ENCODE data around the gene CD44.

CD44 gene

GRCh38 chr11:35270342-35270741, 131.4 kb downstream of the CD44 start:
- DNase-seq: no peak

- no peak for DNase-seq
Measured at GRCh38 chr11:35271031-35271430, 132.1 kb downstream of the CD44 start.

DNA sequence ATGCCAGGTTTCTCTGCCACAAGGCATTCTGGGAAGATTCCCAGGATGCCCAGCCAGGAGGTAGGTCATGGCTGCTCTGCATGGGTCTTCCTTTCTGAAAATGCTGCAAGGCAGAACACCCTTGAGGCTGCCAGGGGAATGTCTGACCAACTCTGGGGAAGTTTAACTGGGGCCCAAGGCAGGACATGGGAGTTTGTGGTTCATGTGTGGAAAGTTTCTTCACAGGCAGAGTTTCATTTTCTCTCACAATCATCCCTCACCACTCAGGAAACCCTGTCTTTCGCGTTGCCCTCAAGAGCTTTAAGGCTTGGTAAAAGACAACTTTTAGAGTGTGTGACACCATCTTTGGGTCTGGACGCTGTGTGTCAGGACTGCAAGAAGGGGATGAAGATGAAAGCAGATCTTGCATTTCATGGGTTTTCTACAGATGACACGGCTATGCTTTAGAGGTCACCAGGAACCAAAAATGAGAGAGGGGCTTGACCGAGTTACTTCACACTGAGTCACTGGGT, 133.5 kb downstream of the CD44 start:
- no peak for DNase-seq

DNA sequence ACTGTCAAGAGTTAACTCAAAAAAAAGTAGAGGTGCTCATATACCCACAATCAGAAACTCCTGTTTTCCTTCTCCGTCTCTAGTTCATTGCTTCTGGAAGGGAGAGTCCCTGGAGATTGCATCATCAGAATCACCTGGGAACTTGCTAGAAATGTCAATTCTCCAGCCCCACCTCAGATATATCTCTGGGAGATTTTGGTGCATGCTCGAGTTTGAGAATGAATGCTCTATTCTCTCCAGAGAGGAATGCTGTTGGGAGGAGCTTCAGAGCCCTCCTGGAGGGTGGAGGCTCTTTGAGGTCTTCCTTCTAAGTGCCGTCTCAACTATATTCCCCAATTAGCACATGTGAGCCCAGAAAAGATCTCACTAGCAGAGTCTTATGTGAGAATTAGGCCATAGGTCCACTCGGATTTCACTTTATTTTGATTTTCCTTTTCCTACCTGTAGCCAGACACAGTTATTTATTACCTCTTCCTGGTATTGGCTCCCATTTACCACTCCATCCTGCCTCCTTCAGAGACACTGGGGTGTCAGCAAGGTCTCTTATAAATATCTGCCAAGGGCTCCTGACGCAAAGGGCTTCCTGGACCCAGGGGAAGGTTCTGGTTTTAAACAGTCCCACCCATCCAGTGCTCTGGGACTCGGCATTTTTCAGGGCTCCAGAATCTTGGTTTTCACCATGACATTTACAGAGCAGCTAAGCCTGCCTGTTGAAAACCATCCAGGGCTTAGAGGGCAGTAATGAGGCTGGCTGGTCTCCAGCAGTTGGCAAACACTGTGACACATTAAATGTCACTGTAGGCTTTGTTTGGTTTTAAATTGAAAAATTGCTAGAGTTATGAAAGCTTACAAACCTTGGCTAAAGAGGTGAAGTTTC, 136.2 kb downstream of the CD44 start:
- no peak for DNase-seq

DNA sequence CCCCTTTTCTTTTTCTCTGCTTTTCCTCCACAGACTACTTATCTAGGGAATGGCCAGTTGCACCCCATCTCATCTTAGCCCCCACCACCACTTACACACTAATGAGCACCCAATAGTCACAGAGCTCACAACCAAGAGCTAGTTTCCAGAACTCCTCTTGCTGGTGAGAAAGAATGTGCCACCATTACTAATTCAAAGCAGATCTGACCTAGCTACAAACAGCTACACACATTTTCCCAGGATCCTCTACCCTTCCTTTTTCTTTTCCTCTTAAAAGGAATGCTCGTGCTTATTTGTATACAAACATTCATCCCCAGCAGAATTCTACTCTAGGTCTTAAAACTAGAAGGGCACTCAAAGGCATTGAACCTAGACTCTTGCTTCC, 136.8 kb downstream of the CD44 start:
- DNase-seq: no peak

- no peak for DNase-seq
Measured at GRCh38 chr11:35276396-35277145, 137.6 kb downstream of the CD44 start.

- no peak for DNase-seq
Measured at GRCh38 chr11:35277827-35278226, 138.9 kb downstream of the CD44 start.

GRCh38 chr11:35280727-35281126, 141.8 kb downstream of the CD44 start:
- DNase-seq: no peak

DNA sequence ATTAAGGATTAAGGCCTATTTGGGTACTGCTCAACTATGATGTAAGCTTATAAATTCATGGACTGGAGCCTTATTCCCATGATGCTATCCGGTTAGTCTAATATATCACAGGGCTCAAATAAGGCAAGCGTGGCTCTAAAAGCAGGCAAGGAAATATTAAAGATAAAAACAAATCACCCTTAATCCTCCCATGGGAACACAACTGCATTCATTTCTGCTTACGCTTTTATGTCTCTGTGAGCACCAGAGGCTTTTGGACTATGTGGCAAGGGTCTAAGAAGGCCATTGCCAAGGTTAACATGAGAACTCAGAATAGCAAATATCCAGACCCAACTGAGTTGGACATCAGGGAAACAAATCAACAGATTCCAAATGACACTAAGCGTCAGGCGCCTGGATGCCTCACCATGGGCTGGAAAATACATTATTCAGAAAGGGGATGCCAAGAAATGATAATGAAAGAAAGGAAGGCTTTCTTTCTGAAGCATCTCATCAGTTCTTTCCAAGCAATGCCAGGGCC, 142.3 kb downstream of the CD44 start:
- DNase-seq: no peak
